Tibial artery (tissue), 4 donors: Measurements from ENCODE around the gene ZNF12.
"Not testable (repeated sequence)": the region's sequence is repeated elsewhere in the genome, so short reads cannot be mapped to it uniquely, and the experiment has no call there.

Source experiments
- DNase-seq, 2 donors: peaks; one replicate each; pipeline ENCODE4 v3.0.0-alpha.2; 2019
- H3K27ac ChIP-seq, 2 donors: fragments of 200-600 bp; sonication (generic) in 1 of 2; 1 replicate in 1 of 2; 2 replicates in 1 of 2; pipeline ENCODE4 v1.5.1; 2018 to 2019; ENCODE audit warnings: mild to moderate bottlenecking in 1 of 2
- H3K27me3 ChIP-seq, 2 donors: fragments of 200-600 bp; sonication (generic) in 1 of 2; one replicate each; pipeline versions ENCODE4 v1.5.1 to v1.6.0; 2016 to 2019
- H3K36me3 ChIP-seq, 3 donors: fragments of 200-600 bp; sonication (generic) in 2 of 3; one replicate each; pipeline ENCODE4 v1.5.1; 2016 to 2019; ENCODE audit warnings: mild to moderate bottlenecking in 2 of 3
- H3K4me1 ChIP-seq, 4 donors: fragments of 200-600 bp; sonication (generic) in 2 of 4; 1 replicate in 3 of 4; 2 replicates in 1 of 4; pipeline ENCODE4 v1.5.1; 2016 to 2019
- H3K4me3 ChIP-seq, 2 donors: fragments of 200-600 bp; sonication (generic) in 1 of 2; 1 replicate in 1 of 2; 2 replicates in 1 of 2; pipeline ENCODE4 v1.5.1; 2018 to 2019; ENCODE audit warnings: mild to moderate bottlenecking in 2 of 2
- H3K9me3 ChIP-seq, 3 donors: fragments of 200-600 bp; sonication (generic) in 1 of 3; one replicate each; pipeline ENCODE4 v1.5.1; 2016 to 2019
- intact Hi-C: fragments of 100-400 bp; cut with DNase I; formaldehyde crosslinking; loops from one replicate; pipeline ENCODE4 v1.15.0; 2023; ENCODE audit warnings: low total_unique reads
- TF ChIP-seq, protein P1 (sequence below), 2 experiments: fragments of 200-600 bp in 1 of 2; fragments of 450-650 bp in 1 of 2; IDR thresholded peaks; one replicate each; pipeline ENCODE4 v1.5.1; 2017 to 2019; ENCODE audit warnings: antibody characterized with exemption in 2 of 2, mild to moderate bottlenecking in 1 of 2, moderate library complexity in 1 of 2

ZNF12 gene

DNA sequence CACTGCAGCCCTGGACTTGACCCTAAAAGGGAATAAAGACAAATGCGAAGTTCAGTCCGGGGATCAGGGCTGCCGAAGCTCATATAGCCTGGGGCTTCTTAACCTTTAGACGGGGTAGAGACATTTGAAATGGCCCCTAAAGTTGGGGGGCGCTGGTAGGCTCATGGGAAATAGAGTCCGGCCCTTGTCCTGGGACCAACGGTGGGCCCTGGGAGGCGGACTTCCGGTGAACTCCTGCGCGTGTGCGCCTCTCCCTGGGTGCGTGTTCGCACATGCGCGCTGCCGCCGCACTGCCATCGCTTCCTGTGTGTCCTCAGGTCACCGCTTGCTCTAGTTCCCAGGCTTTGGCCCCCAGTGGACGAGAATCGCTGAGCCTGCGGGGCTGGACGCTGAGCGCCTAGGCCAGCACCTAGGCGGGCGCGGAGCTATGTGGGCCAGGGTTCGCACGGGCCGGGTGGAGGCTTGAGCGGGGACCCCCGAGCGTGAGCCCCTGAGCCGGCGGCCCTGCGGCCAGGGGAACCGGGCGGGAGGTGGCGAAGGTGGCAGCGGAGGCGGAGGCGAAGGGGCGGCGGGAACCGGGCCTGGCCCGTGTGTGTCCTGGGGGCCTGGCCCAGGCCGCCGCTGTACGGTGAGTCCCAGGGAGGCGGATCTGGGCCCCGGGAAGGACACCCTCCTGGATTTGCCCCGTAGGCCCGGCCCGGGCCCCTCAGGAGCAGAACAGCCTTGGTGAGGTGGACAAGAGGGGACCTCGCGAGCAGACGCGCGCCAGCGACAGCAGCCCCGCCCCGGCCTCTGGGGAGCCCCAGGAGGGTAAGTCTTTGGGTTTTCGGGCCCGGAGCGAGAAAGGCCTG, 23.0 kb upstream of the ZNF12 start:
- Histone ChIP-seq H3K27ac (peak overlapping the region; percentile 77 to 83), H3K27me3 (no peaks in the 10 kb centered on the region), H3K36me3 (peaks cover 17 to 26% (median 23%) of the 10 kb centered on the region in 3 donors), H3K9me3 (no peaks in the 10 kb centered on the region), H3K4me1 (peaks cover 0 to 18% (median 4%) of the 10 kb centered on the region in 4 donors), H3K4me3 (peak overlapping the region; percentile 71 to 80)
- intact Hi-C loops, result no loop called here
- DNase-seq, result peak; percentile 91 to 97
- TF ChIP-seq, protein P1, sequence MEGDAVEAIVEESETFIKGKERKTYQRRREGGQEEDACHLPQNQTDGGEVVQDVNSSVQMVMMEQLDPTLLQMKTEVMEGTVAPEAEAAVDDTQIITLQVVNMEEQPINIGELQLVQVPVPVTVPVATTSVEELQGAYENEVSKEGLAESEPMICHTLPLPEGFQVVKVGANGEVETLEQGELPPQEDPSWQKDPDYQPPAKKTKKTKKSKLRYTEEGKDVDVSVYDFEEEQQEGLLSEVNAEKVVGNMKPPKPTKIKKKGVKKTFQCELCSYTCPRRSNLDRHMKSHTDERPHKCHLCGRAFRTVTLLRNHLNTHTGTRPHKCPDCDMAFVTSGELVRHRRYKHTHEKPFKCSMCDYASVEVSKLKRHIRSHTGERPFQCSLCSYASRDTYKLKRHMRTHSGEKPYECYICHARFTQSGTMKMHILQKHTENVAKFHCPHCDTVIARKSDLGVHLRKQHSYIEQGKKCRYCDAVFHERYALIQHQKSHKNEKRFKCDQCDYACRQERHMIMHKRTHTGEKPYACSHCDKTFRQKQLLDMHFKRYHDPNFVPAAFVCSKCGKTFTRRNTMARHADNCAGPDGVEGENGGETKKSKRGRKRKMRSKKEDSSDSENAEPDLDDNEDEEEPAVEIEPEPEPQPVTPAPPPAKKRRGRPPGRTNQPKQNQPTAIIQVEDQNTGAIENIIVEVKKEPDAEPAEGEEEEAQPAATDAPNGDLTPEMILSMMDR (IDR thresholded peaks at IDR 0.05), result no peak

DNA sequence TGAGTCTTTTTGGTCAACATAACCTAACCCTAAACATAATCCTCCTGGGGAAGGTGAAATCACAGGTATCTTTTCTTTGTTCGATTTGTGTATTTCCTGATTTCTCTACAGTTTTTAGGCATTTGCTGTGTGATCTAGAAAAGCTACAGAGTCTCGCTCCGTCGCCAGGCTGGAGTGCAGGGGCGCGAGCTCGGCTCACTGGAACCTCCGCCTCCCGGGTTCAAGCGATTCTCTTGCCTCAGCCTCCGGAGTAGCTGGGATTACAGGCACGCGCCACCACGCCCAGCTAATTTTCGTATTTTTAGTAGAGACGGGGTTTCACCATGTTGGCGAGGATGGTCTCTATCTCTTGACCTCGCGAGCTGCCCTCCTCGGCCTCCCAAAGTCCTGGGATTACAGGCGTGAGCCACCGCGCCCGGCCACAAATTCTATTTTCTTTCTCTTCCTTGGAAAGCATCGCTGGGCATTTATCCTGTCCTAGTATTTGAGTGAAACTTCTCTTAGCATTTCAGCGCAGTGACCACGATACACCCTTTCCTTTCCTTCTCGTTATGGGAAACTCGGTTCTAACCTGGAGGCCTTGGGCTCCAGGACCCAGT, 22.2 kb upstream of the ZNF12 start:
- H3K4me3 ChIP-seq, result peak overlapping the region; percentile 71 to 80
- H3K9me3 ChIP-seq, H3K27me3 ChIP-seq, intact Hi-C loops: not testable (repeated sequence)
- peaks cover 12 to 18% (median 17%) of the 10 kb centered on the region in 3 donors for H3K36me3 ChIP-seq
- DNase-seq, result peak in 1 of 2 donors; percentile 47
- peaks cover 0 to 18% (median 4%) of the 10 kb centered on the region in 4 donors for H3K4me1 ChIP-seq
- H3K27ac ChIP-seq, result peak overlapping the region; percentile 77 to 83

DNA sequence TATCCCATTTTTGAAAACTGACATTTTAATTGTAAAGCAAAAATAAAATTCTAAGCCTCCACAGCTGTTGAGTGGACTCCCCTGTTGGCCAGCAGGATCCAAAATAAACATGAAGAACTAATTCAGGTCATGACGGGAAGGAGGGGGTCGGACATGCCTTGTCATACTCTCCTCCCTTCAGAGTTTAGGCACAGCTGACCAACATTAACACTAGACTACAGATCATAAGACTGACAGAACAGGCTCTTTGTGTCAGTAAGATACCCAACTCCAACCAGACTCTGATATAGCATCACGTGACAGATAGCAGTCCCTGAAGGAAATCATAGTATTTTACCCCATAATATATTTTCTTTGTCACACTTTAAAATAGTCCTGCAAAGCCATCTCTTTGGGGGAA, 20.9 kb upstream of the ZNF12 start:
- Histone ChIP-seq H3K27ac (no peak overlapping the region), H3K36me3 (peaks cover 0 to 5% (median 4%) of the 10 kb centered on the region in 3 donors), H3K9me3 (no peaks in the 10 kb centered on the region), H3K27me3 (peaks cover 0 to 1% of the 10 kb centered on the region in 2 donors), H3K4me1 (peaks cover 0 to 18% (median 4%) of the 10 kb centered on the region in 4 donors), H3K4me3 (no peak overlapping the region)
- DNase-seq, result no peak
- intact Hi-C loops, result no loop called here
- TF ChIP-seq, protein P1 (IDR thresholded peaks at IDR 0.05), result no peak

DNA sequence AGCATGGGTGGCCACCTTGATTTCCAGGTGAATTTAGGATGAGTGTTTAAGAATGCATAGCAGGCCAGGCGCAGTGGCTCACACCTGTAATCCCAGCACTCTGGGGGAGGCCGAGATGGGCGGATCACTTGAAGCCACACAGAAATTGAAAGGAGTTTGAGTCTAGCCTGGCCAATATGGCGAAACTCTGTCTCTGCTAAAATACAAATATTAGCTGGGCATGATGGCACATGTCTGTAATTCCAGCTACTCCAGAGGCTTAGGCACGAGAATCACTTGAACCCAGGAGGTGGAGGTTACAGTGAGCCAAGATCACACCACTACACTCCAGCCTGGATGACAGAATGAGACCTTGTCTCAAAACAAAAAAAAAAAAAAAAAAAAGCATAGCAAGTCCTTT, 19.6 kb upstream of the ZNF12 start:
- H3K27me3 ChIP-seq, H3K9me3 ChIP-seq, DNase-seq, intact Hi-C loops, H3K27ac ChIP-seq, H3K36me3 ChIP-seq, H3K4me3 ChIP-seq: not testable (repeated sequence)
- H3K4me1 ChIP-seq, result peaks cover 0 to 16% (median 4%) of the 10 kb centered on the region in 4 donors

DNA sequence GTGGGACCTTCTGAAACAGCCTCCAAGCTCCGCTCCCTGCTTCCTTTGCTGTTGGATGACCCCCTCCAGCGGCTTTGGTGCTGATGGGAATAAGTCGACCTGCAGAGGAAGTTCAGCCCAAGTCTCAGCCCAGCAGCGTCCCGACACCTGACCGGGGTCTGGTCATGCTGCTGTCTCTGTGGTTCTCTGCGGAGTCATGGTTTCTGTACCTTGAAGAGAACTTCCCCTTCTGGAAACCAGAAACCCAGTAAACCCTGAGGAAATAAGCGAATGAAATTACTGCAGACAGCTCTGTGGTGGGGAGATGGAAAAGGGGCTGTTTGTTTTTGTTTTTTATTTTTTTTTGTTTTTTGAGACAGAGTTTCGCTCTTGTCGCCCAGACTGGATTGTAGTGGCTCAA, 18.3 kb upstream of the ZNF12 start:
- TF ChIP-seq, protein P1 (IDR thresholded peaks at IDR 0.05), result no peak
- no peaks in the 10 kb centered on the region for H3K36me3 ChIP-seq
- no peak for DNase-seq

DNA sequence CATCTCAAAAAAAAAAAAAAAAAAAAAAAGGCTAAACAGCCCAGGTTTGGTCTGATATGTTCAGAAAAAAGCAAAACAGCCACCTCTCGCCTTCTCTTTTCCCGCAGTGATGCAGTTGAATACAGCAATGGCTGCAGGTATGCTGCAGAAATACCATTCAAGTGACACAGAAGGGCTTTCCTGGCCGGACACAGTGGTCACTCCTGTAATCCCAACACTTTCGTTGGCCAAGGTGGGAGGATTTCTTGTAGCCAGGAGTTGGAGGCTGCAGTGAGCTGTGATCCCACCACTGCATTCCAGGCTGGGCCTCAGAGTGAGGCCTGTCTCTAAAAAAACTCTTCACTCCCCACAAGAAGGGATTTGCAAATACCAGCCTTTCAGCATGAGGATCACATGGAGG, 17.6 kb upstream of the ZNF12 start:
- H3K27ac ChIP-seq, H3K4me3 ChIP-seq, DNase-seq, H3K9me3 ChIP-seq, H3K36me3 ChIP-seq, H3K4me1 ChIP-seq, H3K27me3 ChIP-seq, intact Hi-C loops: not testable (repeated sequence)

More for the DNA sequence above, 18.3 kb upstream of the ZNF12 start:
- no peak overlapping the region for H3K4me3 ChIP-seq
- peaks cover 0 to 3% of the 10 kb centered on the region in 2 donors for H3K27me3 ChIP-seq
- peaks cover 0 to 4% (median 0%) of the 10 kb centered on the region in 4 donors for H3K4me1 ChIP-seq
- intact Hi-C loops, result no loop called here
- H3K27ac ChIP-seq, result no peak overlapping the region
- no peaks in the 10 kb centered on the region for H3K9me3 ChIP-seq

DNA sequence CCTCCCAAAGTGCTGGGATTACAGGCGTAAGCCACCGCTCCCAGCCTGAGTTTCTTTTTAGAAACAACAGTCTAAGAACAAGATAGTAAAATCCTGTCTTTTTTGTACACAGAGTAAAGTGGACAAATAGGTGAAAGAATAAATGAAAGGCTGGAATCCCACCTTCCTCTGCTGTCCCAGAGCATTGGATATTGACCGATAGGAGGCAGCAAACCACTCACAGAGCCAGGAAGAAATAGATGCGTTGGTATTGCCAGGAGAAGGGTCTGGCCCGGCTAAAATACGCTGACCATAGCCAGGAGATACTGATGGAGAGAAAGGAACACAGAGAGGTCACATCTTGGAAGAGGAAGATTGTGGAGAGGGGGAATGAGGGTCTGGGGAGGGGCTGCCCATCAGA, 11.4 kb upstream of the ZNF12 start:
- DNase-seq, result no peak
- Histone ChIP-seq H3K4me1 (no peaks in the 10 kb centered on the region), H3K27me3 (peaks cover 0 to 3% of the 10 kb centered on the region in 2 donors), H3K27ac (no peak overlapping the region), H3K36me3 (no peaks in the 10 kb centered on the region), H3K9me3 (no peaks in the 10 kb centered on the region), H3K4me3 (no peak overlapping the region)
- intact Hi-C loops, result loop anchor here (10.0 kb wide), 1 partner anchor 73 kb away; no protein-coding TSS in a partner anchor
- TF ChIP-seq, protein P1 (IDR thresholded peaks at IDR 0.05), result no peak

DNA sequence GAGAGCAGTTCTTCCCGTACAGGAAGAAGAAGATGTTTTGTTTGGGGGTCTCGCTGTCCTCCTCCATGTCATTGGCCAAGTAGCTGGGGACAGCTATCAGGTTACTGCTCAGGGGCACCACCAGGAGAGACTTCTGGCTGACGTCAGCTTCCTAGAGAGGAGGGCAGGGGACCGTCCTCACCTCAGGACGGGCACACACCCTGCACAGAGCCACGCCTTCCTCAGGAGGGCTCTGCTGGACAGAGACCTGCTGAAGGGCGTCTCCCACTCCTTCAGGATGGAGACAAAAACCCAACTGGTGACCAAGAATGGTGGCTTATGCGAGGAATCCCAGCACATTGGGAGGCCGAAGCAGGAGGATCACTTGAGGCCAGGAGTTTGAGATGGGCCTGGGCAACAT, 9.2 kb upstream of the ZNF12 start:
- intact Hi-C loops, result loop anchor here (10.0 kb wide), 1 partner anchor 71 kb away; no protein-coding TSS in a partner anchor
- H3K9me3 ChIP-seq, DNase-seq: not testable (repeated sequence)

More for the DNA sequence above, 9.2 kb upstream of the ZNF12 start:
- not testable (repeated sequence) for H3K4me3 ChIP-seq, H3K4me1 ChIP-seq, H3K27ac ChIP-seq, H3K36me3 ChIP-seq, H3K27me3 ChIP-seq
